NCI-H82 treated with DMSO at 0.1 percent for 48 hours (cell line): Measurements from ENCODE around the gene HIGD2B.
"Not testable (repeated sequence)": the region's sequence is repeated elsewhere in the genome, so short reads cannot be mapped to it uniquely, and the experiment has no call there.

Source experiments
- DNase-seq: peaks from one replicate; lab custom pipeline; 2025; ENCODE audit not compliant: unreplicated experiment; lab: John Stamatoyannopoulos, UW

Gene HIGD2B

DNA sequence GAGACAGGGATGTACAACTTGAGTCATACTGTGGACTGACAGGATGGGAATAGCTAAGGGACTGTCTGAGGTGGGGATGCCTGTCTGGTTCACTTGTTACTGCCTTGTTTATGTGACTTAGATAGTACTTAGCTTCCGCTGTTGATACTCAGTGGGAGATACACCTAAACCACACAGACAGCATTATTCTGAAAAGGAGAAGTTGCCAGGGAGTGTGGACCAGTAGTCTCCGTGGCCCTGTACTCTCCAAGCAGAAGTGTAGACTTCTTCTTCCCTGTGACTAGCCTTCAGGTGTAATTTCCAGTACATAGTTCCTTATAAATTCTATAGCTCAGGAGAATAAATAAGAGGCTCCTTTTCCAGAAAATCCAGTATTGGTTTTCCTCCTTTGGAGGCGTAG lies 5.1 kb downstream of the HIGD2B start:
- no peak for DNase-seq

DNA sequence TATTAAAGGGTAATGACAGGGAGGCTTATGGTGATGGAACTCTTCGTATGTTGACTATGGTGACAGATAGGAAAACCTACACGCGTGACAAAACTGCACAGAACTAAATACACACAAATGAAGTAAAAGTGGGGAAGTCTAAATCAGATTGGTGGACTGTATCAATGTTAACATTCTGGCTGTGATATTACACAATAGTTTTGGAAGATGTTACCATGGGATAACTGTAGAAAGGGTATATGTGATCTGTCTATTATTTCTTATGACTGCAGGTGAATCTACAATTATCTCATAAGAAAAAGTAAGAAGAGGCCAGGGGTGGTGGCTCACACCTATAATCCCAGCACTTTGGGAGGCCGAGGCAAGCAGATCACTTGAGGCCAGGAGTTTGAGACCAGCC lies 9.1 kb downstream of the HIGD2B start:
- DNase-seq: no peak

DNA sequence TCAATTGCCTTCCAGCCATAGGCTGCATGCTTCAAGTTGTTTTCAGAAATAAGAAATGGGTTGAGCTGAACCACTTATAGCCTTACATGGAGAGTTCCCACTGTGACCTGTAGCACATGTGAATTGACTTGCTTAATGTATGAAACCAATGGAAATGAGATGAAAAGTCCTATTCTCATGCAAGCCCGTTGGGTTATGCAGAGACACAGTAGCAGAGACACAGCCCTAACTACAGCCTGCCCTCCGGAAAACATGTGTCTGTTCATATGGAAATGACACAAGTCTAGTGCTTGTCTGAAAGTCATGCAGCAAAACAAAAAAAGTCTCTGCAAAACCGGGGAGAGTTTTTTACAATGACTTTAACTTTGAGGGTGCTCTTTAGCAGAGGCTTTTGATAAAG lies 14.5 kb downstream of the HIGD2B start:
- no peak for DNase-seq

DNA sequence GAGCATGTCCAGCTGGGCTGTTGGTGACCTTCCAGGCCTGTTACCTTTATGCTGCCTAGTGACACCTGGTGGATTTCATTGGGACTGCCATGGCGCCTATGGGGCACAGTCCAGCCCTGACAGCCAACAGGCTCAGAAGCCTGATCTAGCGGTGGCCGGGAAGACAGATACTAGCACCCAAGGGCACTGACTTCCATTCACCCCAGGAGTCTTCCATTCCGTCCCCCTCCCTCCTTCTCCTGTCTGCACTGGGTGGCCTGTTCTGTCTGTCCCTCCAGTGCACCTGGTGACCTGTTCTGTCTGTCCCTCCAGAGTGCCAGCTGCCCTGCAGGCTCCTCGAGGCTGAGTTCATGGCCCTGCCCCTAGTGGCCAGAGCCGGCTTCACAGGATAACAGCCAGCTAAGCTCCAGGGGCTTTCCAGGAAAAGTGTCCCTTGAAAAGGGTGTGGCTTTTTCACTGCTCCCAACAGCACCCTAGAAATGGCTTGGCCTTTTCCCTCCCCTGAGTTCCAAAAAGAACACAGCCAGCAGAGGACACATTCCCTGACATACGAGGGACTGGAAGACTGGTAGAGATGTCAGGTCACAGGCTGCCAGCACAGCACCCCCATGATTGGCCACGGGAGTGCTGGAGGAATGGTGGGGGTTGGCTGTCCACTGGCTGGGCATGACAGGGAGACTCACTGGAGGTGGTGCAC lies 15.2 kb downstream of the HIGD2B start:
- DNase-seq: not testable (repeated sequence)

DNA sequence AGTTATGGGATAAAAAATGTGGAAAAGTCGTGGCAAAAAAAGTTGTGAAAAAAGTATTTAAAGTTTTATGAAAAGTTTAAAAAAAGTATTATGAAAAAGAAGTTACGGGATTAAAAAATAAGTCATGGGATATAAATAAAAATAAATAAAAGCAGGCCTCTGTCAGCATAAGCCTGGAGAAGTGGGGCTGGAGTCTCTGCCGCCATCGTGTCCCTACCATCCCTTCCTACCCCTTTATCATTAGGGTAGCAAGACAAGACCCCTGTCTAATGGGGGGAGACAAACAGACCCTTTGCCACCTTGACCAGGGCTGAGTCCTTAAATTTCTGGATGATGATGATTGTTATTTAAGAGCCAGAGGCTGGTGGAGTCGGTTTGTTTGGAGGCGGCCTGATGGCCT lies 16.2 kb downstream of the HIGD2B start:
- DNase-seq: not testable (repeated sequence)

DNA sequence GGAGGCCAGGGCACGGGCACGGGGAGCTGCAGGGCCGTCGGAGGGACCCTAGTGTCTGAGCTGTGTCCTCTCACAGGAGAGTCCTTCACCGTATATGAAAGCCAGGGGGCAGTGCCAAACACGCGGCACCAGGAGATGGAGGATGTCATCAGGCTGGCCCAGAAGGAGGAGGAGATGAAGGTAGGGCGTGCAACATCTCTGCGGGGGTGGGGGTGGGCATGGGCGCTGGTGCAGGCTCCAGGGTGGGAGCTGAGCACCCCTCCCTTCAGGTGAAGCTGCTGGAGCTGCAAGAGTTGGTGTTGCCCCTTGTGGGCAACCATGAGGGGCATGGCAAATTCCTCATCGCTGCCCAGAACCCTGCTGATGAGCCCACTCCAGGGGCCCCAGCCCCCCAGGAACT lies 20.3 kb downstream of the HIGD2B start:
- not testable (repeated sequence) for DNase-seq

DNA sequence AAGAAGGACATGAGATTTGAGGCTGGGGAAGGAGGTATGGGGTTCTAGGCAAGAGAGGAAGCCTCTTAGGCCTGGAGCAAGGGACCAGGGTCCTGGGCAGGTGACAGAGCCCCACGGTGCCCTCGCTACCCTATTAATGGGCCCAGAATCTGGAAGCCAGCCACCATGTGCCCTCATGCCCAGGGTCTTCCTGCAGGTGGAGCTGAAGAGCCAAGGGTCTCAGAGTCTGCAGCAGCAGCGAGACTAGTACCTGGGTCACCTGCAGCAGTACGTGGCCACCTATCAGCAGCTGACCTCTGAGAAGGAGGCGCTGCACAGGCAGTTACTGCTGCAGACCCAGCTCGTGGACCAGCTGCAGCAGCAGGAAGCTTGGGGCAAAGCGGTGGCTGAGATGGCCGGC lies 22.1 kb downstream of the HIGD2B start:
- DNase-seq: not testable (repeated sequence)

DNA sequence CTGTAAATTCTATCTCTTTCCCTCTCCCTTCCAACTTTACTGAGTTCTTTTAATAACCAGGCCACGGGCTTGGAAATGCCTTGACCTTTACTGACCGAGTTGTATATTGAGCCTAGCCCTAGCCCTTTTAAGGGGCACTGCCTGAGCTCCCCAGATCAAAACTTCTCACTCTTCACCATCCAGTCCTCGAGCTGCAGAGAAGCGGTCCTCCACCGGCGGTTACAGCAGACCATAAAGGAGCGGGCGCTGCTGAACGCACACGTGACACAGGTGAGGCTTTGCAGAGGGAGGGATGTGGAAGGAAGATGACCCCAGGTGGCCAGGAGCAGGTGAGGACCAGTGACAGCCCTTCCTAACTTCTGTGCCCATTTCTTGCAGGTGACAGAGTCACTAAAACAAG lies 24.9 kb downstream of the HIGD2B start:
- not testable (repeated sequence) for DNase-seq

DNA sequence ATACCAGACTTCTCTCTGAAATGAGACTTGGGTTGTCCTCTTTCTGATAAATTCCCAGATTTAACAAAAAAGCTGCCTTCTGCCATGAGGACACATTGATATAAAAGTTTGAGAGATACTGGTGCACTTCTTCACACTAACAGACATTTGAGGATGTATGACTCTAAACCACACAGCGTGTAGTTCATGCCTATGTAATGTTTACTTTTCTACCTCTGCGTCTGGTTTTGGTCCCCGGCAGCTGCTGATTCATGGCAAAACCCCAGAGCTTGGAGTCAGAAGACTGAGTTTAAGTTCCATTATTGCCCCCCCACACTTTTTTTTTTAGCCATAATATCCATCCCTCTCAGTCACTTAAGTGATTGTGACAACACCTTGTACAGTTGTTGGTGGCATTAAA lies 30.0 kb downstream of the HIGD2B start:
- DNase-seq: not testable (repeated sequence)

DNA sequence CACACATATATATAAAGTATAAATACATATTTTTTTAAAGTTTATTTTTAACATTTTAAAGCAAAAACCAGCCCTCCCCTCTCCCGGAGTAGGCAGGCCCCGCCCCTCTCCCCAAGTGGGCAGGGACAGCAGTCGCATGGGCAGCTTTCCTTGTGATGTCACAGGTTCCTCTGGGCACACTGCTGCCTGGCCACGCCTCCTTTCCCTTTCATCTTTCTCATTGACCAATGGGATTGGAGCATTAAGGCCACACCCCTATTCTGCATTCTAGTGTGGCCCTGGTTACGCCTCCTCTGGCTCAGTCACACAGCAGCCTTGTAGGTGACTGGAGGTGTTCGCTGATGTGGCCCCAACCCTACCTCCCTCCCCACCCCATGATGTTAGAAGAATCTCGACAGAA lies 31.6 kb downstream of the HIGD2B start, which contains the start of gene GOLGA6B:
Gene GOLGA6B, plus strand, starts transcription at position 301 of the 400 bp plus-strand sequence. Its CDS starts 41 bp downstream, at position 342.
- DNase-seq: not testable (repeated sequence)

DNA sequence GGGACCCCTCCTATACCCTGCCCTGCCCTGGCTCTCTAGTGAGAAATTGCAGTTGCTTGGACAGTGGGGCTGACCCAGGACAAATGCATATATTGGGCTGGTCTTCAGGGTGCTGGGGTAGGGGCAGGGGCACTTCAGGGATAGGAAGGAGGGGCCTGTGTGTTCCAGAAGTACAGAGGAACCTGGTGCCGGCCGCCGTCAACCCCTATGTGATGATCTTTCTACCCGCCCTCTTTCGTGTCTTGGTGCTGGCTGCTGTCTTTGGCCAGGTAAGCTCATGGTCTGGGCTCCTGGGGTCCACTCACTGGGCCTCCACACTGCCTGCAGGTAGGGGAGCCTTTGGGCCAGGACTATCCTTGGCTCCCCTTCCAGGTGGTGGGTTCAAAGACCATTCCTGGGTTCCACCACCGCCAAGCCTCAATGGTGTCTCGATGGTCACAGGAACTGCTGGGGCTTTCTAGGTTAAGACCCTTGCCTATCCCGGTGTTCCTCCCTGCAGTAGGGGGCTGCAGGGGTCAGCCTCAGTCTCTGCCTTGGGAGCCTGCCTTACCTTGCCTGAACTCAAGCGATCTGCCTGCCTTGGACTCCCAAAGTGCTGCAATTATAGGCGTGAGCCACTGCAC lies 37.2 kb downstream of the HIGD2B start:
- not testable (repeated sequence) for DNase-seq

DNA sequence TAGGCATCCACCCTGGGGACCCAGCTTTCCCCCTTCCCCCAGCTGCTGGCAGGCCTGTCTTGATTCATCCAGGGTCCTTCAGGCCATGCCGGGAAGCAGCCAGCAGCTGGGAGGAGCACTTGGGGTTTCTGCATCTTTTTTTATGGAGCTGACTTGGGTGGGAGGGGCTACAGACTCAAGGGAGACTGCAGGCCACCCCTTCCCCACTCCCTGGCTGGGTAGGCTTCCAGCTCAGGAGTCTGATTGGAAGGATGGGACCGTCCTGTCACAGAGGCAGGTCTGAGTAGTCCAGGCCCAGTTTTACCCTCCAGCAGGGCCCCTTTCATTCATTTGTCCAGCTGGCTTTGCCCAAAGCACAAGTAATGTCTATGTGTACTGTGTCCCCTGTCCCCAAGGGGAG lies 43.7 kb downstream of the HIGD2B start:
- DNase-seq: not testable (repeated sequence)

DNA sequence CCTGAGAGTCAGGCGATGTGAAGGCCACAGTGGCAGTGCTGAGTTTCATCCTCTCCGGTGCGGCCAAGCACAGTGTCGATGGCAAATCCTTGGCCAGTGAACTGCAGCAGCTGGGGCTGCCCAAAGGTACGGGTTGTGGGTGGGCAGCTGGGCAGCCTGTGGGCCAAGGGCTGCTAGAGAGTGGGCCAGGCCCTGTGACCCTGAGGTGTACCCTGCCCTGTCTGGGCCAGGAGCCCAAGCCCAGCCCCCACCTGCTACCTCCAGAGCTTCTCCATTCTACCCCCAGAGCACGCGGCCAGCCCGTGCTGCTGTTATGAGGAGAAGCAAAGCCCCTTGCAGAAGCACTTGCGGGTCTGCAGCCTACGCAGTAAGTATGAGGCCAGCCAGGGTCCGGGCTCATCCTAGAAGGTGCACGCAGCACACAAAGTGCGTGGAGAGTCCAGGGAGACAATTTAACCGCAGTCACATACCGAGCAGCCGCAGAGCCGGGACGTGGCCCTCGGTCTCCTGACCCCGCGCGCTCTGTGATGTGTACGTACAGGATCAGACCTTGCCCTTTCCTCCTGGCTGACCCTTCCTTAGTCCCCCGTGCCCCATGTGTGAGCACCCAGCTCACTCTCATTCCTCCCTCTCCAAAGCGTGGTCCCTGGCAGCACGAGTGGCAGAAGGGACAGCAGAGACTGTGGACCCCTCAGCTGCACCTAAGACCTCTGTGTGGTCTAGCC lies 46.1 kb downstream of the HIGD2B start:
- DNase-seq: not testable (repeated sequence)

DNA sequence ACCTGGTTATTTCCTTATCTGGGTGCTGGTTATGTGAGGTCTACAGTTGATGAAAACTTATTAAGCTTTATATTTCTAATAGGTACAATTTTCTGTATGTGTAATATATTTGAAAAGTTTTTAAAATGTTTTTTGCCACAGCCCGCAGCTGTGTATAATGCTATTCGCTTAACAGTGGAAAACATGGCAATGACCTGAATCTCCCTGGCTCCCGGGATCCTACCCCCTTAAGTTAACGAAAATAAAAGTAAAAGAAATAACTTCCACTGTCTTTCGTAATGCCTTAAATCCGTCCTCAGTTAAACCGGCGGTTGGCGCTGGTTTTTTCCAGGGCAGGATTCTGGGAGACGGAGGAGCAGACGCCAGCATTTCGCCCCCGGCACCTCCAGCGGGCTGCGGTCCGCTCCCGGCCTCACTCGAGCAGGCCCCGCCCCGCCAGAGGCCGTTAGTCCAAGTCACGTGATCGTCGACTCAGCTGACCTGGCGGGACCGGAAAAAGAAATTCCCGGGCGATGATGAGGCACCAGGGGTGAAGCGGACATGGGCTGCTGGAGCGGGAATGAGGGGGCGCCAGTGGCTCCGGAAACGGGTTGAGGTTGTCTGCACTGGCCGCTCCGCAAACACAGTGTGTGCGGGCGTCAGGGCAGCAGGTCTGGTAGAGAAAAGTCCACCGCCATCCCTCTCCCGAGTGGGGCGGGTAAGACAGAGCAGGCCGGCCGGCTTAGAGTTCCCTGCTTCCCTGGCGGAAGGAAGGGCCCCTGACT lies 49.3 kb downstream of the HIGD2B start:
- not testable (repeated sequence) for DNase-seq

DNA sequence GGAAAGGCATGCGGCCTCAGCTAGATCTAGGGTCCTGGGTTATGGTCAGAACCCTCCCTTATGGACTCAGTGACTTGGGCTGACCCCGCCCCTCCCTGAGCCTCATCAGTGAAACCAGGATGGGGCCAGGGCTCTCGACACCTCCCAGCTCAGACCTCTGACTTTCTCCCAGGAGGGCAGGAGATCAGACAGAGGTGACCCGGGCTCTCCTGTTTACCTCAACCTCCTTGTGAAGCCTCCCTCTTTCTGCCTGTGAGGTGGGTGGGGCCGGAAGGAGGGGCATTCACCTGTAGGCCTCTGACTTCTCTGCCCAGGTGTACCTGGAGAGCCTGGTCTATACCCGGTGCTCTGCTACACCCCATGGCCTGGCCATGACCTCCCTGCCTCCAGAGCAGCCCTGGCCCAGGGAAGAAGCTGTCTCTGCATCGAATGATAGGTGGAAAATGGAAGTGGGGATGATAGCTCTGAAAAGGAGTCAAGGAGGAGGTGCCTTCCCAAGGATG lies 56.9 kb downstream of the HIGD2B start:
- DNase-seq: not testable (repeated sequence)

DNA sequence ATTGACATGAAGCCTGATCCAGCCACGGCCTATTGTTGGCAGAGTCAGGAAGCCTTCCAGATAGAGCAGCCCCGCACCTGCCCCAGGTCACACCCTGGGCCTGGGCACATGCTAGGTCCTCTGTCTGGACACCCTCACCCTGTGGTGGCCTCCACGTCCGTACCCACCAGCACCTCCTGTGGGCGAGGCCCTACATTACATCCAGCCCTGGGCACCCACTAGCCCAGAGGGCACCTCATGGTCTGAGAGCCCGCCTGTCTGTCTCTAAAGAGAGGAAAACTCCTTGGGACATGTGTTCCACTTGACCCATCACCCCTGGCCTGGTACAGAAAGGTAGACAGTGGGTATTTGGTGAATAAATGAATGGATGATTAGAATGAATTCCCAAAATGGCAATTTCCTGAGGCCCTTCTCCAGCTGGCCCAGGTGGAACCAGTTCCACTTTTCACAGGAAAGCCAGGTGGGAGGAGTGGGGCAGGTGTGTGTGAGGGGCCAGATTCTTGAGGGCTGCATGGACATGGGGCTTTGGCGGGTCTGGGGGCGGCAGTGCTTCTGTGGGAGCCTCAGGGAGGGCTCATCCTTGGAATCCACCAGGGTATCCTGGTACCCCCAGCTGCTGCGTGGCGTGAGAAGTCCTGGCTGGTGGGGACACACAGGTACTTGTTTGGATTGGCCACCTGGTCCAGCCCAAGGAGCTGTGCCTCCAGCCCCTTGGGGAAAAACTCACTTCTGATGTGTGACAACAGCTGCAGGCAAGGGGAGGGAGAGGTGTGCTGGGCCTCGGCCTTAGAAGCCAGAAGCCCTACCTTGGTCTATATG lies 57.5 kb downstream of the HIGD2B start:
- not testable (repeated sequence) for DNase-seq

DNA sequence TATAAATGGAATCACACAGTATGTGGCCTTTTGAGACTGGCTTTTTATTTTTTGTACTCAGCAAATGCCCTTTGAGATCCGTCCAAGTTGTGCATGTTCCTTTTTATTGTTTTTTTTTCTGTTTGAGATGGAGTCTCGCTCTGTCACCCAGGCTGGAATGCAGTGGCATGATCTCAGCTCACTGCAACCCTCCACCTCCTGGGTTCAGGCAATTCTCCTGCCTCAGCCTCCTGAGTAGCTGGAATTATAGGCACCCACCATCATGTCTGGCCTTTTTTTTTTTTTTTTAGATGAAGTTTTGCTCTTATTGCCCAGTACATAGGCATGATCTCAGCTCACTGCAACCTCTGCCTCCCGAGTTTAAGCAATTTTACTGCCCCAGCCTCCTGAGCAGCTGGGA lies 59.8 kb downstream of the HIGD2B start:
- not testable (repeated sequence) for DNase-seq
